ENCODE data around the gene VPS39. TPM values are rescaled to one million over a fixed set of nuclear protein-coding genes. Genes with fewer than 3 reads are reported as not detected.

The VPS39 gene
- total RNA-seq, 4 donors from 2014 or later: 133 to 264 (median 205) TPM

DNA sequence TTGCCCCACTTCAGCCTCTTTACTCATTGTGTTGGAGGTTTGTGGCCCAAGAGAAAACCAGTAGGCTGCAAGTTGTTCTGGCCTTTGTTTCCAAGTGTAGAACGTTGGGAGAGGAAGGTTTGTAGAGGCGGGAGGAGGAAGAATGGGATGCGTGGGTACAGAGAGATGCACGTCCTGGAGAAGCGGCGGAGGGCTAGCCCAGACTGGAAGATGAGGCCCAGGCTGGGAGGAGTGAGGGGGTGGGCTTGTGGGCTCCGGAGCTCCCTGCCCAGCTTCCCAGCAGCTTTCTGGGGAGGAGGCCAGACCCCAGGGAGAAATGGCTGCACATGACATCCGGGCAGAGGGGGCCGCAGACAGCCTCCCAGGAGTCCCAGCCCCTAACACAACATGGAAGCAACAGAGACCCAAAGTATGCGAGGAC is 57.0 kb downstream of the VPS39 start:
- DNase-seq (ENCODE audit: low spot score in 2 of 2): no peak
- H3K4me1 ChIP-seq: peaks cover 0 to 12% (median 2%) of the 10 kb centered on the region in 4 donors
- no peak overlapping the region for H3K4me3 ChIP-seq
- TF ChIP-seq, protein P1, sequence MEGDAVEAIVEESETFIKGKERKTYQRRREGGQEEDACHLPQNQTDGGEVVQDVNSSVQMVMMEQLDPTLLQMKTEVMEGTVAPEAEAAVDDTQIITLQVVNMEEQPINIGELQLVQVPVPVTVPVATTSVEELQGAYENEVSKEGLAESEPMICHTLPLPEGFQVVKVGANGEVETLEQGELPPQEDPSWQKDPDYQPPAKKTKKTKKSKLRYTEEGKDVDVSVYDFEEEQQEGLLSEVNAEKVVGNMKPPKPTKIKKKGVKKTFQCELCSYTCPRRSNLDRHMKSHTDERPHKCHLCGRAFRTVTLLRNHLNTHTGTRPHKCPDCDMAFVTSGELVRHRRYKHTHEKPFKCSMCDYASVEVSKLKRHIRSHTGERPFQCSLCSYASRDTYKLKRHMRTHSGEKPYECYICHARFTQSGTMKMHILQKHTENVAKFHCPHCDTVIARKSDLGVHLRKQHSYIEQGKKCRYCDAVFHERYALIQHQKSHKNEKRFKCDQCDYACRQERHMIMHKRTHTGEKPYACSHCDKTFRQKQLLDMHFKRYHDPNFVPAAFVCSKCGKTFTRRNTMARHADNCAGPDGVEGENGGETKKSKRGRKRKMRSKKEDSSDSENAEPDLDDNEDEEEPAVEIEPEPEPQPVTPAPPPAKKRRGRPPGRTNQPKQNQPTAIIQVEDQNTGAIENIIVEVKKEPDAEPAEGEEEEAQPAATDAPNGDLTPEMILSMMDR (IDR thresholded peaks at IDR 0.05): no peak
- TF ChIP-seq EP300 (IDR thresholded peaks at IDR 0.05) (no peak), POLR2A (IDR thresholded peaks at IDR 0.05) (no peak)
- 66 to 69% methylated on average over 10 of the region's 10 CpGs for WGBS, 2 donors
- no peak overlapping the region for H3K27ac ChIP-seq
- no peaks in the 10 kb centered on the region for H3K27me3 ChIP-seq
- no peaks in the 10 kb centered on the region for H3K9me3 ChIP-seq
- no peaks in the 10 kb centered on the region for H3K36me3 ChIP-seq

DNA sequence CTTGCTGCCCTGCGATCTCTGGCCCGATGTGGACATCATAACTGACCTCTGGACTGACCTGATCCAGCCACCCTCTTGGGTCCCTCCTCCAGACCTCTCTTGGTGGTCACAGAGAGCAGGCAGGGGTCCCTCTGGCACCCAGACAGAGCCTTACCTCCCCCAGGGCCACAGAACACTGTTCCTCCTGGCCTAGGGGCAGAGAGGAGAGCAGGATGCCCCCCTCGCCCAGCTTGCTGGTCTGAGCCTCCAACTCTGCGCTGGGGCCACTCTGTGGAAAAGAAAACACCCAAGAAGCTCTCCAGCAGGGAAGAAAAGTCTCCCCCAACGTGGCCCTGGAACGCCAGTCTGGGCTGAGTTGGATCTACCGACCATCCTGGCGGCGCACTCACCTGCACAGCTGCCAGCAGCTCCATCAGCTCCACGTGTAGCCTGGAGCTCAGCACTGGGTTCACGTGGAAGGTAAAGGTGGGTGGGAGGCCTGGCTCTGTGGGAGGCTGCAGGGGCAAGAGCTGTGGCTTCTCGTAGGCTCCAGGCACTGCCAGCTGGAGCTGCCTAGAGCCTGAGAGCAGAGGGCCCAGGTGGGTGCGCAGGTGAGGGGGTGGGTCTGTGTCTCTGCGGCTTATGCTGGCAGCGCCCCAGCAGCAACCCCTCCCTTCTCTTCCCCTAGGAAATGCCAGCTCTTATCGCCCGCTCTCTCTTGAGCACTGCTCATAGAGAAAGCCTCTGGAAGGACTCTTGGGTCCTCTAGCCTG is 57.7 kb downstream of the VPS39 start:
- peaks cover 0 to 12% (median 2%) of the 10 kb centered on the region in 4 donors for H3K4me1 ChIP-seq
- no peak overlapping the region for H3K27ac ChIP-seq
- no peaks in the 10 kb centered on the region for H3K9me3 ChIP-seq
- no peaks in the 10 kb centered on the region for H3K27me3 ChIP-seq
- H3K36me3 ChIP-seq: no peaks in the 10 kb centered on the region
- H3K4me3 ChIP-seq: no peak overlapping the region
- DNase-seq (ENCODE audit: low spot score in 2 of 2): no peak
- TF ChIP-seq EP300 (IDR thresholded peaks at IDR 0.05) (no peak), POLR2A (IDR thresholded peaks at IDR 0.05) (no peak)
- TF ChIP-seq, protein P1 (IDR thresholded peaks at IDR 0.05): no peak
- WGBS, 2 donors: 91 to 94% methylated on average over 7 to 12 of the region's 17 CpGs

DNA sequence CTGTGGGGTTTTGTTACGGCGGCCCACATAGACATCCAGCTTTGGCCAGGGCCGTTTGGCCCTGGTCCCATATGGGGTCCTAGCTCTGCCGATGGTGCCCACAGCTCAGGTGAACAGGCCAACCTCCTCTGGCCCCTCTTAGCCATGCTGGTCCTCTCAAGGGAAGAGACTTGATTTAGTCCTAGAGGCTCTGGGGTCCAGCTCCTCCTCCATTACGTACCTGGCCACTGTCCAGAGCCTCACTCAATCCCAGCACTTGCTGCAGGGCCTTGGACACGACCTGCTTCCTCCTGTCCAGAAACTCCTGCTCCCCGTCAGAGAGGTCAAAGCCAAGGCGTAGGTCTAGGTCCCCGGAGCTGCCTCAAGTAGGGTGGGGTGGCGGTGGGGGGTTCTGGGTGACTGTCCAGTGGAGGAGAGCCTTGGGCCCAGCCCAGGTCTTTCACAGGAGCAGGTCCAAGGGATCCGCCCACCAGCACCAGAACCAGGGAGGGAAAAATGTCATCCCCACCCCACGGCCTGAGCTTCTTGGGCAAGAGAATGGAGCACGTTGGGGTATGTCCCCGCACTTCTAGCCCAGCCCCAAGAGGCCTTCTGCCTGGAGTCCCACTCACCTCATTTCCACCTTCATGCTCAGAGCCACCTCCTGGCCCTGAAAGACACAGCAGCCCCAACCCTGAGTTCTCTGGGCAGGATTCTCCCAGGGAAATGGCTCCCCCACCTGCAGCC is 58.4 kb downstream of the VPS39 start:
- H3K27ac ChIP-seq: no peak overlapping the region
- H3K4me1 ChIP-seq: peaks cover 0 to 12% (median 2%) of the 10 kb centered on the region in 4 donors
- TF ChIP-seq EP300 (IDR thresholded peaks at IDR 0.05) (no peak), POLR2A (IDR thresholded peaks at IDR 0.05) (no peak)
- TF ChIP-seq, protein P1 (IDR thresholded peaks at IDR 0.05): no peak
- no peaks in the 10 kb centered on the region for H3K9me3 ChIP-seq
- WGBS, 2 donors: 88 to 94% methylated on average over 13 to 14 of the region's 14 CpGs
- H3K36me3 ChIP-seq: no peaks in the 10 kb centered on the region
- H3K27me3 ChIP-seq: no peaks in the 10 kb centered on the region
- no peak overlapping the region for H3K4me3 ChIP-seq
- no peak for DNase-seq (ENCODE audit: low spot score in 2 of 2)

DNA sequence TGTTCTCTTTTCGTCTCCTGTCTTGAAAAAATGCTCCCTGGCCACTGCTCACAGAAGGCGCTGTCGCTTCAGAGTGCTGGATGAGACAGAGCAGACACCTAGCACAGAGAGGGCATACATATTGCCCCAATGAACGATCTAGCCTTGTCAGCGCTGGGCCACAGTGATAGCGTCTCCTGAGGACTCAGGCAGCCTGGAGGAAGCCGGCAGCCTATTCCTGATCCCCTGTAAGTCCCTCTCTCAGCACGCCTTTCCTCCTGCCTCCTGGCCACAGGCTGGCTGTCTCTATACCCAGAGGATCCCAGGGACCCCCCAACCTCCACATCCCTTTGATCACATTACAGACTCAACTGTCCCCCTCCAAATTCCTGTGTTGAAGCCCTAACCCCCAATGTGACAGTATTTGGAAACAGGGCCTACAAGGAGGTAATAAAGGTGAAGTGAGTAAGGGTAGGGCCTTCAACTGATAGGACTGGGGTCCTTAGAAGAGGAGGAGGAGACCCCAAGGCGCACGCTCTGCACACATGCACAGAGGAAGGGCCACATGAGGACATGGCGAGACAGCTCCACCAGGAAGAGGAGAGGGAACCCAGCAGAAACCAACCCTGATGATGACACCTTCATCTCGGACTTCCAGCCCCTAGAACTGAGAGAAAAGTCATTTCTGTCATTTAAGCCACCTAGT is 59.2 kb downstream of the VPS39 start:
- Histone ChIP-seq H3K27me3 (no peaks in the 10 kb centered on the region), H3K9me3 (no peaks in the 10 kb centered on the region), H3K36me3 (no peaks in the 10 kb centered on the region), H3K4me3 (no peak overlapping the region), H3K27ac (no peak overlapping the region), H3K4me1 (peaks cover 0 to 12% (median 2%) of the 10 kb centered on the region in 4 donors)
- DNase-seq (ENCODE audit: low spot score in 2 of 2): no peak
- 81 to 88% methylated on average over 12 of the region's 12 CpGs for WGBS, 2 donors
- TF ChIP-seq, protein P1 (IDR thresholded peaks at IDR 0.05): no peak
- TF ChIP-seq EP300 (IDR thresholded peaks at IDR 0.05): no peak
- no peak for TF ChIP-seq POLR2A (IDR thresholded peaks at IDR 0.05)

DNA sequence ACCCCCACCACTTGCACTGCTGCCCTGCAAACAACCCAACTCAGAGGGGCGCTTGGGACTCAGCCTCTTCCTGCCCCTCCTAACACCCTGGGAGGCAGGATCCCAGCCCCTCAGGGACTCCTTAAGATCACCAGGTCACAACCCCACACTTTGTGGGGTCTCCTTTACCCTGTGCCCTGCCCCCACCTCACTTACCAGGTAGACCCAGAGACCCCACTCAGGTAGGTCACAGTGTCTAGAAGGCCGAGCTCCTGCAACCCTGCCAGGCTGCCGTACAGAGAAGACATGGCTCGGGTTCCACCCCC is 60.7 kb downstream of the VPS39 start:
- Histone ChIP-seq H3K27me3 (no peaks in the 10 kb centered on the region), H3K36me3 (no peaks in the 10 kb centered on the region), H3K4me3 (no peak overlapping the region), H3K4me1 (peaks cover 0 to 12% (median 2%) of the 10 kb centered on the region in 4 donors), H3K27ac (no peak overlapping the region), H3K9me3 (no peaks in the 10 kb centered on the region)
- 88 to 95% methylated on average over 4 of the region's 4 CpGs for WGBS, 2 donors
- DNase-seq (ENCODE audit: low spot score in 2 of 2): no peak
- TF ChIP-seq, protein P1 (IDR thresholded peaks at IDR 0.05): no peak
- TF ChIP-seq EP300 (IDR thresholded peaks at IDR 0.05): no peak
- TF ChIP-seq POLR2A (IDR thresholded peaks at IDR 0.05): no peak
